Stomach (tissue), 9 donors: ENCODE data around the gene RPS6KC1. TPM values are rescaled to one million over a fixed set of nuclear protein-coding genes. Genes with fewer than 3 reads are reported as not detected.
"Not testable (repeated sequence)": the region's sequence is repeated elsewhere in the genome, so short reads cannot be mapped to it uniquely, and the experiment has no call there.

Source experiments
- DNase-seq, 2 donors: peaks; one replicate each; pipeline versions ENCODE4 v3.0.0 to v3.0.0-alpha.2; 2013 to 2019
- H3K27ac ChIP-seq, 5 donors: fragments of 200-600 bp in 4 of 5; sonication (generic) in 4 of 5; one replicate each; pipeline ENCODE4 v1.5.1; 2013 to 2019; ENCODE audit warnings: mild to moderate bottlenecking in 1 of 5, moderate library complexity in 1 of 5
- H3K27me3 ChIP-seq, 3 donors: fragments of 200-600 bp; sonication (generic); one replicate each; pipeline ENCODE4 v1.5.1; 2017 to 2019; ENCODE audit warnings: mixed run types in 1 of 3
- H3K36me3 ChIP-seq, 4 donors: fragments of 200-600 bp; sonication (generic); 1 replicate in 3 of 4; 2 replicates in 1 of 4; pipeline ENCODE4 v1.5.1; 2016 to 2019
- H3K4me1 ChIP-seq, 4 donors: fragments of 200-600 bp; sonication (generic); one replicate each; pipeline ENCODE4 v1.5.1; 2016 to 2019
- H3K4me3 ChIP-seq, 4 donors: fragments of 200-600 bp; sonication (generic) in 3 of 4; one replicate each; pipeline ENCODE4 v1.5.1; 2016 to 2019; ENCODE audit warnings: mild to moderate bottlenecking in 1 of 4
- H3K9me3 ChIP-seq, 4 donors: fragments of 200-600 bp; sonication (generic); one replicate each; pipeline ENCODE4 v1.5.1; 2016 to 2019
- CTCF ChIP-seq, 7 experiments: fragments of 450-650 bp in 4 of 7; fragments of 200-600 bp in 3 of 7; sonication (generic) in 3 of 7; IDR thresholded peaks; one replicate each; pipeline ENCODE4 v1.5.1; 2016 to 2019; ENCODE audit warnings: antibody characterized with exemption in 7 of 7, control low read depth in 2 of 7, mild to moderate bottlenecking in 1 of 7
- EP300 ChIP-seq: sonication (generic); formaldehyde crosslinking; IDR thresholded peaks from one replicate; pipeline ENCODE4 v1.6.1; 2017; ENCODE audit warnings: antibody characterized with exemption
- POLR2A ChIP-seq, 4 donors: fragments of 450-650 bp; IDR thresholded peaks; one replicate each; pipeline ENCODE4 v1.6.1; 2016; ENCODE audit warnings: antibody characterized with exemption in 4 of 4, control low read depth in 2 of 4, mild to moderate bottlenecking in 1 of 4, moderate library complexity in 1 of 4
- POLR2AphosphoS5 ChIP-seq, 3 donors: sonication (generic); formaldehyde crosslinking; IDR thresholded peaks; one replicate each; pipeline ENCODE4 v1.6.1; 2016; ENCODE audit warnings: antibody characterized with exemption in 3 of 3
- WGBS, 5 donors: extraction: QIAGEN DNeasy Blood & Tissue Kit in 3 of 5; methylation state at CpG; one replicate each; pipeline versions ENCODE4 v1.1.5 to v1.1.7; 2013 to 2018; 5-methylcytosine and 5-hydroxymethylcytosine counted together
- intact Hi-C: fragments of 100-400 bp; cut with DNase I; formaldehyde crosslinking; loops from one replicate; pipeline ENCODE4 v1.15.1; 2023; ENCODE audit warnings: low total_unique reads
- polyA plus RNA-seq, 3 donors: library from polyadenylated mRNA; stranded (reverse); fragments of 200-250 nt; gene quantifications; one replicate each; pipeline ENCODE4 v1.2.3, GENCODE V29; 2013
- total RNA-seq, 5 donors: library from RNA; depleted of rRNA; stranded (reverse); fragments of >200 nt; gene quantifications; one replicate each; pipeline versions ENCODE4 v1.1.0 to v1.2.3, GENCODE V29; 2014 to 2016
- donor health status: healthy with polysubstance abuse.
- donor health status: Bipolar disorder and iron deficiency.
- donor health status: healthy.

Gene RPS6KC1
- total and polyA plus RNA-seq, 8 donors, result 3.8 to 137 (median 8.9) TPM

- TF ChIP-seq POLR2A (IDR thresholded peaks at IDR 0.05) (no peak), POLR2AphosphoS5 (IDR thresholded peaks at IDR 0.05) (no peak), CTCF (IDR thresholded peaks at IDR 0.05) (no peak)
- Histone ChIP-seq H3K36me3 (peaks cover 3 to 20% (median 16%) of the 10 kb centered on the region in 4 donors), H3K4me3 (no peak overlapping the region), H3K27me3 (no peaks in the 10 kb centered on the region), H3K4me1 (no peaks in the 10 kb centered on the region), H3K9me3 (peaks cover 0 to 8% (median 0%) of the 10 kb centered on the region in 4 donors), H3K27ac (no peak overlapping the region)
- intact Hi-C loops, result no loop called here
- 92 to 98% (median 97%) methylated on average over 1 of the region's 1 CpG for WGBS, 5 donors
- no peak for DNase-seq
These were observed 44.4 kb downstream of the RPS6KC1 start for GRCh38 chr1:213095467-213095866.

GRCh38 chr1:213099682-213100399 is 48.8 kb downstream of the RPS6KC1 start:
- Histone ChIP-seq H3K9me3 (peaks cover 0 to 8% (median 0%) of the 10 kb centered on the region in 4 donors), H3K36me3 (peaks cover 0 to 20% (median 13%) of the 10 kb centered on the region in 4 donors), H3K27me3 (no peaks in the 10 kb centered on the region), H3K27ac (no peak overlapping the region), H3K4me3 (no peak overlapping the region), H3K4me1 (peaks cover 0 to 6% (median 0%) of the 10 kb centered on the region in 4 donors)
- no peak for DNase-seq
- WGBS, 5 donors, result 68 to 77% (median 71%) methylated on average over 4 of the region's 4 CpGs
- TF ChIP-seq EP300, result no peak
- TF ChIP-seq CTCF (IDR thresholded peaks at IDR 0.05), result no peak
- TF ChIP-seq POLR2A (IDR thresholded peaks at IDR 0.05), result no peak
- no peak for TF ChIP-seq POLR2AphosphoS5 (IDR thresholded peaks at IDR 0.05)
- intact Hi-C loops, result no loop called here

GRCh38 chr1:213100565-213100964 is 49.5 kb downstream of the RPS6KC1 start:
- H3K27me3 ChIP-seq, H3K27ac ChIP-seq, DNase-seq, H3K4me3 ChIP-seq, intact Hi-C loops, H3K4me1 ChIP-seq, H3K9me3 ChIP-seq: not testable (repeated sequence)
- 94 to 100% (median 97%) methylated on average over 4 of the region's 4 CpGs for WGBS, 5 donors
- H3K36me3 ChIP-seq, result peaks cover 0 to 20% (median 13%) of the 10 kb centered on the region in 4 donors

GRCh38 chr1:213103377-213104306 is 52.6 kb downstream of the RPS6KC1 start:
- TF ChIP-seq POLR2AphosphoS5 (IDR thresholded peaks at IDR 0.05), result no peak
- no peak for TF ChIP-seq CTCF (IDR thresholded peaks at IDR 0.05)
- no peak for TF ChIP-seq EP300
- no peak for TF ChIP-seq POLR2A (IDR thresholded peaks at IDR 0.05)
- Histone ChIP-seq H3K4me3 (no peak overlapping the region), H3K27me3 (no peaks in the 10 kb centered on the region), H3K9me3 (no peaks in the 10 kb centered on the region), H3K27ac (no peak overlapping the region), H3K4me1 (peaks cover 0 to 6% (median 0%) of the 10 kb centered on the region in 4 donors), H3K36me3 (peaks cover 0 to 10% (median 8%) of the 10 kb centered on the region in 4 donors)
- DNase-seq, result no peak
- intact Hi-C loops, result no loop called here
- whole genome bisulfite sequencing, 5 donors, result 57 to 75% (median 68%) methylated on average over 5 of the region's 5 CpGs
